Effector CD8-positive, alpha-beta T cell (primary cell): ENCODE results near the gene RBM14.
"Not testable (repeated sequence)": the region's sequence is repeated elsewhere in the genome, so short reads cannot be mapped to it uniquely, and the experiment has no call there.

Experiments used
- DNase-seq: peaks from one replicate; lab custom pipeline; 2025; lab: John Stamatoyannopoulos, UW

The RBM14 gene

GRCh38 chr11:66598993-66599392 is 17.4 kb upstream of the RBM14 start:
- DNase-seq, result no peak

- DNase-seq, result no peak
Observed at GRCh38 chr11:66600219-66600618, 16.2 kb upstream of the RBM14 start.

- no peak for DNase-seq
Observed at GRCh38 chr11:66600631-66601233, 15.7 kb upstream of the RBM14 start.

- DNase-seq, result no peak
Observed at GRCh38 chr11:66603072-66603471, 13.4 kb upstream of the RBM14 start.

- DNase-seq, result no peak
Observed at GRCh38 chr11:66604155-66604554, 12.3 kb upstream of the RBM14 start.

GRCh38 chr11:66606608-66607007 is 9.8 kb upstream of the RBM14 start:
- not testable (repeated sequence) for DNase-seq

GRCh38 chr11:66607126-66607834 is 9.2 kb upstream of the RBM14 start:
- DNase-seq, result no peak

GRCh38 chr11:66609721-66610617 is 6.5 kb upstream of the RBM14 start:
- DNase-seq, result no peak

- DNase-seq, result no peak
Observed at GRCh38 chr11:66612458-66612857, 4.0 kb upstream of the RBM14 start.

GRCh38 chr11:66614073-66614472 is 2.4 kb upstream of the RBM14 start:
- DNase-seq, result no peak

- DNase-seq, result no peak
Observed at GRCh38 chr11:66617155-66617834, 865 bp downstream of the RBM14 start.

- DNase-seq, result no peak
Observed at GRCh38 chr11:66619080-66619554, 2.7 kb downstream of the RBM14 start.

GRCh38 chr11:66624450-66624849 is 8.0 kb downstream of the RBM14 start:
- no peak for DNase-seq

- DNase-seq, result no peak
Observed at GRCh38 chr11:66625041-66625751, 8.8 kb downstream of the RBM14 start.

- DNase-seq, result no peak
Observed at GRCh38 chr11:66625752-66626149, 9.3 kb downstream of the RBM14 start.

- DNase-seq, result no peak
Observed at GRCh38 chr11:66626382-66626781, 10.0 kb downstream of the RBM14 start.

- DNase-seq, result no peak
Observed at GRCh38 chr11:66626926-66627325, 10.5 kb downstream of the RBM14 start.

GRCh38 chr11:66628061-66628603 is 11.7 kb downstream of the RBM14 start:
- DNase-seq, result no peak

GRCh38 chr11:66629356-66629755 is 12.9 kb downstream of the RBM14 start:
- no peak for DNase-seq

GRCh38 chr11:66631883-66632282 is 15.5 kb downstream of the RBM14 start:
- no peak for DNase-seq

- no peak for DNase-seq
Observed at GRCh38 chr11:66632952-66633351, 16.5 kb downstream of the RBM14 start.
